IPS-18a (cell line): ENCODE data around the gene XIRP2.

Experiments
- H3K27ac ChIP-seq: one replicate; pipeline ENCODE4 v1.5.1; 2013; ENCODE audit warnings: low read length
- H3K27me3 ChIP-seq: one replicate; pipeline ENCODE4 v1.6.1; 2013; ENCODE audit warnings: mild to moderate bottlenecking, low read length; ENCODE audit not compliant: control insufficient read depth, insufficient read depth
- H3K36me3 ChIP-seq: one replicate; pipeline ENCODE4 v1.6.1; 2013; ENCODE audit warnings: low read depth, low read length; ENCODE audit not compliant: control insufficient read depth
- H3K4me1 ChIP-seq: one replicate; pipeline ENCODE4 v1.6.1; 2013; ENCODE audit warnings: low read depth, low read length; ENCODE audit not compliant: control insufficient read depth
- H3K4me3 ChIP-seq: one replicate; pipeline ENCODE4 v1.5.1; 2013; ENCODE audit warnings: low read length
- H3K9ac ChIP-seq: one replicate; pipeline ENCODE4 v1.6.1; 2013; ENCODE audit warnings: mild to moderate bottlenecking, low read length, moderate library complexity
- H3K9me3 ChIP-seq: one replicate; pipeline ENCODE4 v1.6.1; 2013; ENCODE audit warnings: low read depth, low read length; ENCODE audit not compliant: control insufficient read depth

Gene XIRP2

GRCh38 chr2:166888180-166888579, at the start of gene XIRP2:
TSS of gene XIRP2 (plus strand) at chr2:166888480. CDS start at chr2:166903483, 15,003 bp downstream.
- Histone ChIP-seq H3K9ac (no peak within 1 kb of the TSS), H3K4me3 (no peak within 1 kb of the TSS), H3K4me1 (peaks cover 10% of the 10 kb centered on the region), H3K27me3 (no peaks in the 10 kb centered on the region), H3K36me3 (no peaks in the 10 kb centered on the region), H3K9me3 (no peaks in the 10 kb centered on the region), H3K27ac (no peak within 1 kb of the TSS)

GRCh38 chr2:166841152-166841551, 47.1 kb upstream of the XIRP2 start:
- no peak overlapping the region for H3K27ac ChIP-seq
- no peak overlapping the region for H3K4me3 ChIP-seq
- H3K36me3 ChIP-seq, result no peaks in the 10 kb centered on the region
- no peaks in the 10 kb centered on the region for H3K27me3 ChIP-seq
- H3K9me3 ChIP-seq, result no peaks in the 10 kb centered on the region
- peaks cover 9% of the 10 kb centered on the region for H3K4me1 ChIP-seq
- H3K9ac ChIP-seq, result no peak overlapping the region

GRCh38 chr2:166841679-166842078, 46.6 kb upstream of the XIRP2 start:
- peaks cover 9% of the 10 kb centered on the region for H3K4me1 ChIP-seq
- no peak overlapping the region for H3K27ac ChIP-seq
- H3K27me3 ChIP-seq, result no peaks in the 10 kb centered on the region
- H3K36me3 ChIP-seq, result no peaks in the 10 kb centered on the region
- H3K9me3 ChIP-seq, result peaks cover 3% of the 10 kb centered on the region
- H3K9ac ChIP-seq, result no peak overlapping the region
- H3K4me3 ChIP-seq, result no peak overlapping the region

- no peak overlapping the region for H3K27ac ChIP-seq
- H3K4me3 ChIP-seq, result no peak overlapping the region
- H3K36me3 ChIP-seq, result no peaks in the 10 kb centered on the region
- peaks cover 9% of the 10 kb centered on the region for H3K4me1 ChIP-seq
- peaks cover 3% of the 10 kb centered on the region for H3K9me3 ChIP-seq
- no peaks in the 10 kb centered on the region for H3K27me3 ChIP-seq
- H3K9ac ChIP-seq, result no peak overlapping the region
Observed at GRCh38 chr2:166844111-166844510, 44.2 kb upstream of the XIRP2 start.

- Histone ChIP-seq H3K27ac (no peak overlapping the region), H3K36me3 (no peaks in the 10 kb centered on the region), H3K9ac (no peak overlapping the region), H3K9me3 (no peaks in the 10 kb centered on the region), H3K4me1 (no peaks in the 10 kb centered on the region), H3K4me3 (no peak overlapping the region), H3K27me3 (no peaks in the 10 kb centered on the region)
Observed at GRCh38 chr2:166862468-166863132, 25.7 kb upstream of the XIRP2 start.

GRCh38 chr2:166867874-166868514, 20.3 kb upstream of the XIRP2 start:
- Histone ChIP-seq H3K4me1 (no peaks in the 10 kb centered on the region), H3K27me3 (no peaks in the 10 kb centered on the region), H3K9me3 (no peaks in the 10 kb centered on the region), H3K4me3 (no peak overlapping the region), H3K9ac (no peak overlapping the region), H3K27ac (no peak overlapping the region), H3K36me3 (no peaks in the 10 kb centered on the region)

GRCh38 chr2:166870346-166870745, 17.9 kb upstream of the XIRP2 start:
- H3K4me1 ChIP-seq, result no peaks in the 10 kb centered on the region
- H3K9ac ChIP-seq, result no peak overlapping the region
- H3K36me3 ChIP-seq, result no peaks in the 10 kb centered on the region
- H3K27ac ChIP-seq, result no peak overlapping the region
- no peaks in the 10 kb centered on the region for H3K27me3 ChIP-seq
- no peak overlapping the region for H3K4me3 ChIP-seq
- no peaks in the 10 kb centered on the region for H3K9me3 ChIP-seq

GRCh38 chr2:166881177-166881576, 7.1 kb upstream of the XIRP2 start:
- Histone ChIP-seq H3K4me1 (no peaks in the 10 kb centered on the region), H3K27ac (no peak overlapping the region), H3K27me3 (no peaks in the 10 kb centered on the region)

GRCh38 chr2:166882851-166883250, 5.4 kb upstream of the XIRP2 start:
- Histone ChIP-seq H3K36me3 (no peaks in the 10 kb centered on the region), H3K9ac (no peak overlapping the region), H3K9me3 (no peaks in the 10 kb centered on the region), H3K27me3 (no peaks in the 10 kb centered on the region), H3K27ac (no peak overlapping the region), H3K4me1 (no peaks in the 10 kb centered on the region), H3K4me3 (no peak overlapping the region)

More at GRCh38 chr2:166881177-166881576, 7.1 kb upstream of the XIRP2 start:
- Histone ChIP-seq H3K4me3 (no peak overlapping the region), H3K9ac (no peak overlapping the region), H3K36me3 (no peaks in the 10 kb centered on the region), H3K9me3 (no peaks in the 10 kb centered on the region)

GRCh38 chr2:166891727-166892126, 3.4 kb downstream of the XIRP2 start:
- peaks cover 10% of the 10 kb centered on the region for H3K4me1 ChIP-seq
- H3K36me3 ChIP-seq, result no peaks in the 10 kb centered on the region
- no peak overlapping the region for H3K4me3 ChIP-seq
- no peaks in the 10 kb centered on the region for H3K9me3 ChIP-seq
- H3K9ac ChIP-seq, result no peak overlapping the region
- no peaks in the 10 kb centered on the region for H3K27me3 ChIP-seq
- no peak overlapping the region for H3K27ac ChIP-seq

- no peaks in the 10 kb centered on the region for H3K9me3 ChIP-seq
- H3K36me3 ChIP-seq, result no peaks in the 10 kb centered on the region
- peaks cover 10% of the 10 kb centered on the region for H3K4me1 ChIP-seq
- no peak overlapping the region for H3K9ac ChIP-seq
- no peak overlapping the region for H3K4me3 ChIP-seq
- H3K27me3 ChIP-seq, result no peaks in the 10 kb centered on the region
- H3K27ac ChIP-seq, result no peak overlapping the region
Observed at GRCh38 chr2:166892397-166892796, 4.1 kb downstream of the XIRP2 start.

- Histone ChIP-seq H3K4me3 (no peak overlapping the region), H3K27me3 (no peaks in the 10 kb centered on the region), H3K36me3 (no peaks in the 10 kb centered on the region), H3K9me3 (no peaks in the 10 kb centered on the region), H3K9ac (no peak overlapping the region), H3K27ac (no peak overlapping the region), H3K4me1 (peaks cover 10% of the 10 kb centered on the region)
Observed at GRCh38 chr2:166895243-166895642, 7.0 kb downstream of the XIRP2 start.
